Measurements from ENCODE around the gene TRIM59. TPM values are rescaled to one million over a fixed set of nuclear protein-coding genes. Genes with fewer than 3 reads are reported as not detected.

The TRIM59 gene
- total and polyA plus RNA-seq, 9 of the 15 experiments (the other 6 are each of a cell fraction or from before 2014, with no cell fraction given) = 16.8 to 101 (median 34.8) TPM

- TF ChIP-seq COPS2 (conservative IDR thresholded peaks at IDR 0.05) (no peak), ETV5 (CRISPR knock-in tag; IDR thresholded peaks at IDR 0.05; ENCODE audit: low read depth) (peak; percentile 52; the same call in 1 of the 2 replicates), CTBP1 (IDR thresholded peaks at IDR 0.05; ENCODE audit: borderline replicate concordance) (peak; percentile 82), MYBL2 (IDR thresholded peaks at IDR 0.05; ENCODE audit: low read depth) (peak; percentile 100), MYBL2 (CRISPR knock-in tag; IDR thresholded peaks at IDR 0.05; ENCODE audit: borderline replicate concordance) (peak; percentile 100; the same call in 1 of the 2 replicates), ZSCAN29 (IDR thresholded peaks at IDR 0.05) (no peak), ARID3A (IDR thresholded peaks at IDR 0.05; ENCODE audit: borderline replicate concordance, low read depth, low read length) (no peak), DIDO1 (tag; IDR thresholded peaks at IDR 0.05; ENCODE audit: low read depth) (no peak), SIN3A (IDR thresholded peaks at IDR 0.05; ENCODE audit: borderline replicate concordance in 2 of 2, control insufficient read depth in 1 of 2, low read depth in 2 of 2, low read length in 2 of 2) (peak; percentile 36 to 75; a peak in 2 of 4 replicates), ZBTB2 (IDR thresholded peaks at IDR 0.05) (no peak; the same call in 1 of the 2 replicates), LCOR (CRISPR knock-in tag; IDR thresholded peaks at IDR 0.05) (peak; percentile 100), PHF20 (IDR thresholded peaks at IDR 0.05; ENCODE audit: partially characterized antibody) (peak; percentile 40), CXXC5 (CRISPR knock-in tag; IDR thresholded peaks at IDR 0.05) (peak; percentile 97), ZNF76 (CRISPR knock-in tag; IDR thresholded peaks at IDR 0.05; ENCODE audit: borderline replicate concordance) (peak; percentile 50; the same call in 1 of the 2 replicates), ZNF436 (CRISPR knock-in tag; IDR thresholded peaks at IDR 0.05) (no peak), NR2C2 (CRISPR knock-in tag; IDR thresholded peaks at IDR 0.05) (peak; percentile 84), NR2C2 (tag; IDR thresholded peaks at IDR 0.05) (peak; percentile 58; the same call in 1 of the 2 replicates), WHSC1 (IDR thresholded peaks at IDR 0.05; ENCODE audit: low read length) (no peak), HDAC8 (tag; IDR thresholded peaks at IDR 0.05) (peak; percentile 76), ZNF668 (CRISPR knock-in tag; IDR thresholded peaks at IDR 0.05) (no peak), ZNF408 (CRISPR knock-in tag; IDR thresholded peaks at IDR 0.05; ENCODE audit: low read depth) (no peak), RNF219 (CRISPR knock-in tag; IDR thresholded peaks at IDR 0.05) (no peak), SMC3 (conservative IDR thresholded peaks at IDR 0.05; ENCODE audit: insufficient read depth, low read depth, low read length) (no peak)
These were observed at the start of gene TRIM59 (continued) for GRCh38 chr3:160449636-160450598.
